ENCODE results near the gene TICRR.

GRCh38 chr15:89666184-89666857 lies 91.1 kb downstream of the TICRR start:
- no peak for TF ChIP-seq EZH2 (IDR thresholded peaks at IDR 0.05; ENCODE audit: borderline replicate concordance, low read depth, low read length, severe bottlenecking)
- TF ChIP-seq, protein P1, sequence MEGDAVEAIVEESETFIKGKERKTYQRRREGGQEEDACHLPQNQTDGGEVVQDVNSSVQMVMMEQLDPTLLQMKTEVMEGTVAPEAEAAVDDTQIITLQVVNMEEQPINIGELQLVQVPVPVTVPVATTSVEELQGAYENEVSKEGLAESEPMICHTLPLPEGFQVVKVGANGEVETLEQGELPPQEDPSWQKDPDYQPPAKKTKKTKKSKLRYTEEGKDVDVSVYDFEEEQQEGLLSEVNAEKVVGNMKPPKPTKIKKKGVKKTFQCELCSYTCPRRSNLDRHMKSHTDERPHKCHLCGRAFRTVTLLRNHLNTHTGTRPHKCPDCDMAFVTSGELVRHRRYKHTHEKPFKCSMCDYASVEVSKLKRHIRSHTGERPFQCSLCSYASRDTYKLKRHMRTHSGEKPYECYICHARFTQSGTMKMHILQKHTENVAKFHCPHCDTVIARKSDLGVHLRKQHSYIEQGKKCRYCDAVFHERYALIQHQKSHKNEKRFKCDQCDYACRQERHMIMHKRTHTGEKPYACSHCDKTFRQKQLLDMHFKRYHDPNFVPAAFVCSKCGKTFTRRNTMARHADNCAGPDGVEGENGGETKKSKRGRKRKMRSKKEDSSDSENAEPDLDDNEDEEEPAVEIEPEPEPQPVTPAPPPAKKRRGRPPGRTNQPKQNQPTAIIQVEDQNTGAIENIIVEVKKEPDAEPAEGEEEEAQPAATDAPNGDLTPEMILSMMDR (IDR thresholded peaks at IDR 0.05; ENCODE audit: borderline replicate concordance, extremely low read depth, low read length, poor library complexity, severe bottlenecking) = no peak
